ENCODE measurements around the gene PLD6. TPM values are rescaled to one million over a fixed set of nuclear protein-coding genes. Genes with fewer than 3 reads are reported as not detected.

PLD6 gene
- total RNA-seq, result 2.1 and 2.4 TPM in 2 replicates

GRCh38 chr17:17206124-17206912 lies at the start of gene PLD6:
Gene PLD6 (minus strand): TSS chr17:17206333. CDS start chr17:17206286, 47 bp downstream.

DNA sequence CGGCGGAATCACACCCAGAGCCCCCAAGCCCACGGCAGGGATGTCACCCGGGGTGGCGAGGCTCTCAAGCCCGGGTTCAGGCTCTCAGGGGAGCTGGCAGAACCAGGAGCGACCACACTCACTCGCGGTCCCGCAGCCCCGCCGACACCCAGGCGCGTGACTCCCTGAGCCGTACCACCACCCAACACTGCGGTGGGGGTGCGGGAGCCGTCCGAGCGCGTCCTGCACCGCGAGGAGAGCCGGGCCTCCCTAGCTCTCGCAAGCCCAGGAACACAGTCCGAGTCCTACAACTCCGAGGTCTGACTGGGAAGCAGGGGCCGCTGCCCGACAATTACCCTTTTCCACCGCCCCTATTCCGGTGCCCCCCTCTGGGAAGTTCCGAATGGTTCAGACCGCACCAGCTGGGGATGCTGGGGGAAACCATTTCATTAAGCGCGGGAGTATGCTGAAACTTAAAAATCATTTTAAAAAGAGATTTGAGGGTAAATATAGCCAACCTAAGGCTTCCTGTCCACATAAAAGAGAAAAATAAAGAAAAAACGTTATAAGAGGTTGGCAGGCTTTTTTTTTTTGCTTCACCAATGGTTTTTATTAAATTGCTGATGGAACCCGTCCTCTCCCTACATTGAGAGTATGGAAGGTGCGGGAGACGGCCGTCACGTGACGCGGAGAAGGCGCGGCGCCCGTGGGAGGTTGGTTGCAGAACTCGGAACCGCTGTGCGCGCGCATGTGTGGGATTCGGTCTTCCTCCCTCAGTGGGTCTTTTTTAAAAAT lies 31.1 kb upstream of the PLD6 start, which contains the start of gene FLCN:
FLCN (minus strand) TSS at position 143 of the 774 bp plus-strand sequence. CDS start 9,031 bp downstream, outside the sequence.

Small RNAs within 50 kb of the gene (small RNA-seq; reads per million reads assigned to genes)
- gene RNU6-767P, result not detected

Other genes starting within 250 kb of the PLD6 start
- not detected in 2 replicates for gene TNFRSF13B, start 234.2 kb downstream of the PLD6 start, total RNA-seq
- gene MPRIP, start 163.9 kb downstream of the PLD6 start, total RNA-seq, result 131 and 145 TPM in 2 replicates
- 70.8 and 86.0 TPM in 2 replicates for gene FLCN, start 30.8 kb upstream of the PLD6 start, total RNA-seq
- 87.7 and 93.7 TPM in 2 replicates for gene COPS3, start 74.9 kb upstream of the PLD6 start, total RNA-seq
- gene NT5M, start 97.0 kb upstream of the PLD6 start, total RNA-seq, result 1.4 and 1.9 TPM in 2 replicates

All from articular chondrocyte of knee joint (primary cell).